Aorta (tissue), 5 donors: Measurements from ENCODE around the gene WDR62. TPM values are rescaled to one million over a fixed set of nuclear protein-coding genes. Genes with fewer than 3 reads are reported as not detected.

Source experiments
- ATAC-seq: fragments of 200-7000 bp; cut with Tn5 transposase; one replicate; pipeline ENCODE4 v1.9.1; 2022; ENCODE audit warnings: moderate library complexity; ENCODE audit not compliant: low FRiP score
- DNase-seq, 2 donors: peaks; one replicate each; pipeline ENCODE4 v3.0.0-alpha.2; 2020
- H3K27ac ChIP-seq, 2 donors: one replicate each; pipeline ENCODE4 v1.5.1; 2013; ENCODE audit warnings: low read length in 2 of 2, mild to moderate bottlenecking in 2 of 2, moderate library complexity in 2 of 2, control low read depth in 1 of 2, inconsistent platforms in 1 of 2, low read depth in 1 of 2
- H3K27me3 ChIP-seq, 2 donors: one replicate each; pipeline ENCODE4 v1.6.1; 2013; ENCODE audit warnings: control low read depth in 1 of 2, low read length in 1 of 2, mild to moderate bottlenecking in 1 of 2, moderate library complexity in 1 of 2; ENCODE audit not compliant: insufficient read depth in 2 of 2, control insufficient read depth in 1 of 2
- H3K36me3 ChIP-seq, 2 donors: one replicate each; pipeline ENCODE4 v1.6.1; 2013; ENCODE audit warnings: control low read depth in 1 of 2, low read length in 1 of 2, mild to moderate bottlenecking in 1 of 2; ENCODE audit not compliant: insufficient read depth in 2 of 2, control insufficient read depth in 1 of 2
- H3K4me1 ChIP-seq, 2 donors: one replicate each; pipeline ENCODE4 v1.6.1; 2013; ENCODE audit warnings: low read length in 2 of 2, control low read depth in 1 of 2, mild to moderate bottlenecking in 1 of 2, moderate library complexity in 1 of 2; ENCODE audit not compliant: insufficient read depth in 2 of 2, control insufficient read depth in 1 of 2
- H3K4me3 ChIP-seq, 2 donors: one replicate each; pipeline ENCODE4 v1.5.1; 2013; ENCODE audit warnings: low read length in 2 of 2, control low read depth in 1 of 2, mild to moderate bottlenecking in 1 of 2
- H3K9me3 ChIP-seq: one replicate; pipeline ENCODE4 v1.6.1; 2013; ENCODE audit warnings: mild to moderate bottlenecking, low read length; ENCODE audit not compliant: control insufficient read depth
- WGBS, 2 donors: extraction: QIAGEN DNeasy Blood & Tissue Kit; methylation state at CpG; one replicate each; pipeline ENCODE4 v1.1.7; 2013; 5-methylcytosine and 5-hydroxymethylcytosine counted together
- intact Hi-C, 2 donors: fragments of 100-400 bp; cut with DNase I; formaldehyde crosslinking; loops; one replicate each; pipeline versions ENCODE4 v1.14.2 to v1.15.0; 2022
- polyA plus RNA-seq, 2 donors: library from polyadenylated mRNA; stranded (reverse); fragments of 200-250 nt; gene quantifications; one replicate each; pipeline ENCODE4 v1.2.3, GENCODE V29; 2013
- total RNA-seq, 2 donors: library from RNA; stranded (reverse); fragmentation: NEBNext Ultra II Directional; extraction: Animal tissue kit (Norgen Biotek cat#: 25700); gene quantifications; one replicate each; pipeline ENCODE4 v1.2.1, GENCODE V29; 2021
- donor health status: healthy with polysubstance abuse.
- donor health status: Bipolar disorder and iron deficiency.
- donor health status: DM: no; HTN: no; CAD: no.
- donor health status: DM: no; HTN: no; CAD: no.
- donor health status: DM: yes; HTN: yes; CAD: no.

The WDR62 gene
- total and polyA plus RNA-seq, 4 donors = 0.25 to 1.3 (median 0.35) TPM

DNA sequence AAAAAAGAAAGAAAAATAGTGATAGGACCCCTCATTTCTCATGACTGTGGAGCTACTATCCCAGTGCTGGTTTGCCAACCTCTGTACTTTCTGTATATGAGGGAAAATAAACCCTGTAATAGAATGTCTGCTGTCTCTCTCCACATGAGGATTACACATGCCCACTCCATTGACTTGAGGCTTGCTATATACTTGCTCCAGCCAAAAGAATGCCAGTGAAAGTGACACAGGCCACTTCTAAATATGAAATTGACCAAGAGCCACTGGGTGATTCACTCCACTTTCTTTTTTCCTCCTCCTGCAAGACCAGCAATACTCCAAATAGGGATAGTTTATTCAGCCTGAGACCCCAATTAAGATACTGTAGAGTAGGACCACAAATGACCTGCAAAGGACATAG lies 6.9 kb upstream of the WDR62 start:
- H3K36me3 ChIP-seq = no peaks in the 10 kb centered on the region
- no peak for ATAC-seq
- H3K27ac ChIP-seq = no peak overlapping the region
- H3K27me3 ChIP-seq = no peaks in the 10 kb centered on the region
- no peak for DNase-seq
- no peaks in the 10 kb centered on the region for H3K9me3 ChIP-seq
- H3K4me3 ChIP-seq = no peak overlapping the region
- no peaks in the 10 kb centered on the region for H3K4me1 ChIP-seq
- intact Hi-C loops = no loop called here

DNA sequence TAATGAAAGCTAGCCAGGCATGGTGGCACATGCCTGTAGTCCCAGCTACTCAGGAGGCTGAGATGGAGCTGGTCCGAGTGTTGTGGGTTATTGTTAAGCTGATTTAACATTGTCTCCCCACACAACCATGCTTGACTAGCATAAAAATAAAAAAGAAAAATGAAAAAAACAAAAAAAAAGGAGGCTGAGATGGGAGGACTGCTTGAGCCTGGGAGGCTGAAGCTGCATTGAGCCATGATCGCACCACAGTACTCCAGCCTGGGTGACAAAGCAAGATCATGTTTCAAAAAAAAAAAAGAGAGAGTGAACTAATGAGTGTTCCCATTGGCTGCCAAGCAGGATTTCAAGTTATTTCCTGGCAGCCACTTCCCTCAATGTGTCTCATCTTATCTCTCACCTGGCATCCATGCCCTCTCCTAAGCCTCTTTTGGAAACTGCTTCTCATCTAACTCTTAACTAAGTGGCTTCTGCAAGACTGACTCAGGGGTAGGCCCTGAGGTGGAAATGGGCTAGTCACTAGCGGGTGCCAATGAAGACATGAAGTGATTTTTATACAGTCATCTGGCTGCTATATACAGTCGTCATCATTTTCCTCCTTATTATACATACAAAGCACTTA lies 5.5 kb upstream of the WDR62 start:
- intact Hi-C loops = no loop called here
- DNase-seq (no peak), ATAC-seq (no peak)
- H3K4me3 ChIP-seq = no peak overlapping the region
- no peaks in the 10 kb centered on the region for H3K27me3 ChIP-seq
- 94 to 95% methylated on average over 4 of the region's 4 CpGs for WGBS, 2 donors
- H3K4me1 ChIP-seq = no peaks in the 10 kb centered on the region
- no peaks in the 10 kb centered on the region for H3K36me3 ChIP-seq
- H3K9me3 ChIP-seq = no peaks in the 10 kb centered on the region
- no peak overlapping the region for H3K27ac ChIP-seq

- Histone ChIP-seq H3K4me1 (no peaks in the 10 kb centered on the region), H3K27me3 (no peaks in the 10 kb centered on the region), H3K9me3 (no peaks in the 10 kb centered on the region), H3K27ac (no peak overlapping the region), H3K4me3 (no peak overlapping the region), H3K36me3 (no peaks in the 10 kb centered on the region)
- ATAC-seq (no peak), DNase-seq (no peak)
- intact Hi-C loops = loop anchor here (5.0 kb wide), 3 partner anchors 39 to 59 kb away; partner anchors contain the start of genes ALKBH6 (in 1 of the 2) and SDHAF1 (in 1 of the 2)
- WGBS, 2 donors = 51 to 60% methylated on average over 3 of the region's 3 CpGs
These were observed 3.5 kb upstream of the WDR62 start for GRCh38 chr19:36051236-36051635.

- intact Hi-C loops = loop anchor here (5.0 kb wide), 3 partner anchors 39 to 59 kb away; partner anchors contain the start of genes ALKBH6 (in 1 of the 2) and SDHAF1 (in 1 of the 2)
- ATAC-seq (no peak), DNase-seq (no peak)
- Histone ChIP-seq H3K27me3 (no peaks in the 10 kb centered on the region), H3K36me3 (no peaks in the 10 kb centered on the region), H3K27ac (no peak overlapping the region), H3K9me3 (no peaks in the 10 kb centered on the region), H3K4me3 (no peak overlapping the region), H3K4me1 (no peaks in the 10 kb centered on the region)
- WGBS, 2 donors = 96 to 98% methylated on average over 4 of the region's 4 CpGs
These were observed 3.1 kb upstream of the WDR62 start for GRCh38 chr19:36051637-36052036.

GRCh38 chr19:36054119-36054732 lies 471 bp upstream of the WDR62 start, which contains the start of gene THAP8:
Gene THAP8, minus strand, starts transcription at chr19:36054285. Its CDS starts 68 bp downstream, at chr19:36054217.
- peak; percentile 99 for ATAC-seq
- Histone ChIP-seq H3K4me3 (peak within 1 kb of the TSS; percentile 21 to 54), H3K27ac (peak within 1 kb of the TSS in 1 of 2 donors; percentile 77), H3K36me3 (no peaks in the 10 kb centered on the region), H3K27me3 (no peaks in the 10 kb centered on the region), H3K4me1 (no peaks in the 10 kb centered on the region), H3K9me3 (no peaks in the 10 kb centered on the region)
- intact Hi-C loops = loop anchor here (2.0 to 5.0 kb wide), 4 partner anchors 42 to 62 kb away; partner anchors contain the start of genes ALKBH6 (in 1 of the 2), POLR2I (in 1 of the 2), SDHAF1 (in 1 of the 2) and TBCB (in 1 of the 2)
- WGBS, 2 donors = 0% methylated on average over 55 to 56 of the region's 56 CpGs
- DNase-seq = peak; percentile 100

- 87 to 94% methylated on average over 12 of the region's 12 CpGs for WGBS, 2 donors
These were observed 3.9 kb downstream of the WDR62 start for GRCh38 chr19:36058481-36059179.

GRCh38 chr19:36059180-36059910 lies 4.6 kb downstream of the WDR62 start:
- H3K36me3 ChIP-seq = no peaks in the 10 kb centered on the region
- ATAC-seq = no peak
- intact Hi-C loops = no loop called here
- H3K27ac ChIP-seq = no peak overlapping the region
- H3K27me3 ChIP-seq = no peaks in the 10 kb centered on the region
- 37 to 39% methylated on average over 6 of the region's 6 CpGs for WGBS, 2 donors
- no peaks in the 10 kb centered on the region for H3K9me3 ChIP-seq
- no peaks in the 10 kb centered on the region for H3K4me1 ChIP-seq
- H3K4me3 ChIP-seq = no peak overlapping the region
- no peak for DNase-seq

More at GRCh38 chr19:36058481-36059179, 3.9 kb downstream of the WDR62 start:
- H3K27ac ChIP-seq = no peak overlapping the region
- no peak for ATAC-seq
- H3K4me3 ChIP-seq = no peak overlapping the region
- intact Hi-C loops = no loop called here
- H3K27me3 ChIP-seq = no peaks in the 10 kb centered on the region
- DNase-seq = peak in 1 of 2 donors; percentile 59
- no peaks in the 10 kb centered on the region for H3K4me1 ChIP-seq
- no peaks in the 10 kb centered on the region for H3K9me3 ChIP-seq
- no peaks in the 10 kb centered on the region for H3K36me3 ChIP-seq

DNA sequence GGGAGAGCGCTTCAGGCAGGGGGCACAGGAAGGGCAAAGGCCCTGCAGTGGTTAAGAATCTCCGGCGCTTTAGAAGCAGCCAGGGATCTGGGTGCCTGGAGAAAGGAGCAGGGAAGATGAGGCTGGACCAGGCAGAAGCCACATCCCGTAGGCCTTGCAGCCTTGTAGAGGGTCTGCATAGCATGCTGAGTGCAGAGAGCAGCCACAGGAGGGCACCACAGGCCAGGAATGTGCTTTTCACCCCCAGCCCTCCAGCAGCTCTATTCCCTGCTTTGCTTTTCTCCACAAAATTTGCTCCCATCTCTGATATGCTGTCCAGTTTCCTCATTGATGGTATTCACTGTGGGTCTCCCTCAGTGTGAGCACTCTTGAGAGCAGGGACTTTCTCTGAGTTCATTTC lies 5.7 kb downstream of the WDR62 start:
- no peak for DNase-seq
- H3K27me3 ChIP-seq = no peaks in the 10 kb centered on the region
- H3K9me3 ChIP-seq = no peaks in the 10 kb centered on the region
- no peaks in the 10 kb centered on the region for H3K4me1 ChIP-seq
- intact Hi-C loops = no loop called here
- H3K27ac ChIP-seq = no peak overlapping the region
- H3K4me3 ChIP-seq = no peak overlapping the region
- WGBS, 2 donors = 72 to 79% methylated on average over 4 of the region's 4 CpGs
- ATAC-seq = no peak
- no peaks in the 10 kb centered on the region for H3K36me3 ChIP-seq
